Measurements from ENCODE around the gene ARHGEF1. TPM values are rescaled to one million over a fixed set of nuclear protein-coding genes. Genes with fewer than 3 reads are reported as not detected.

ARHGEF1 gene
- total RNA-seq, 1 experiment from 2014 or later = 50.8 TPM

GRCh38 chr19:41939861-41940730 is 57.1 kb downstream of the ARHGEF1 start:
- Histone ChIP-seq H4K20me1 (ENCODE audit: low read length) (no peaks in the 10 kb centered on the region), H3K27ac (ENCODE audit: low read length) (no peak overlapping the region), H2AFZ (ENCODE audit: low read length) (peak overlapping the region; percentile 69), H3K9me2 (replicated peaks; ENCODE audit: low read length) (no peaks in the 10 kb centered on the region), H3K79me2 (ENCODE audit: low read length) (no peaks in the 10 kb centered on the region), H3K4me3 (ENCODE audit: low read length) (peak overlapping the region; percentile 50), H3K4me1 (ENCODE audit: insufficient read depth, low read length) (0 out of 2 replicates have a peak, but pooled peaks cover 9% of the 10 kb centered on the region), H3K27me3 (ENCODE audit: low read length) (no peaks in the 10 kb centered on the region), H3F3A (ENCODE audit: low read length, unreplicated experiment) (no peaks in the 10 kb centered on the region), H3K9ac (ENCODE audit: low read length) (no peak overlapping the region), H3K4me2 (ENCODE audit: low read length) (peak overlapping the region; percentile 81), H3K9me3 (ENCODE audit: low read length) (no peaks in the 10 kb centered on the region), H3K36me3 (ENCODE audit: low read depth, low read length) (no peaks in the 10 kb centered on the region)
- intact Hi-C loops (cut with micrococcal nuclease) = loop anchor here (5.0 kb wide), 2 partner anchors 53 to 68 kb away; no protein-coding TSS in a partner anchor
- ChIA-PET POLR2A (ENCODE audit: unreplicated experiment) (no interaction called here), CTCF (no interaction called here)
- TF ChIP-seq EZH2 (IDR thresholded peaks at IDR 0.05; ENCODE audit: low read length, unreplicated experiment) (no peak), CTCF (conservative IDR thresholded peaks at IDR 0.05; ENCODE audit: low read depth, low read length) (no peak)
- no TSS peak for BruUV-seq (replicated peaks)
- no peak for DNase-seq
- ATAC-seq = no peak; the same call in 1 of the 2 replicates

GRCh38 chr19:41940731-41941409 is 57.9 kb downstream of the ARHGEF1 start:
- CTCF ChIA-PET = no interaction called here
- 0 out of 2 replicates have a peak overlapping the region, but pooled peaks have one; percentile 68 for H2AFZ ChIP-seq (ENCODE audit: low read length)

More at GRCh38 chr19:41940731-41941409, 57.9 kb downstream of the ARHGEF1 start:
- no peaks in the 10 kb centered on the region for H4K20me1 ChIP-seq (ENCODE audit: low read length)
- no peaks in the 10 kb centered on the region for H3F3A ChIP-seq (ENCODE audit: low read length, unreplicated experiment)
- 0 out of 2 replicates have a peak, but pooled peaks cover 9% of the 10 kb centered on the region for H3K4me1 ChIP-seq (ENCODE audit: insufficient read depth, low read length)
- no peak for ATAC-seq
- H3K79me2 ChIP-seq (ENCODE audit: low read length) = no peaks in the 10 kb centered on the region
- no TSS peak for BruUV-seq (replicated peaks)
- no peaks in the 10 kb centered on the region for H3K9me3 ChIP-seq (ENCODE audit: low read length)
- H3K9me2 ChIP-seq (replicated peaks; ENCODE audit: low read length) = no peaks in the 10 kb centered on the region
- no peak overlapping the region for H3K4me3 ChIP-seq (ENCODE audit: low read length)
- peak overlapping the region; percentile 64; the same call in 1 of the 2 replicates for H3K4me2 ChIP-seq (ENCODE audit: low read length)
- no peaks in the 10 kb centered on the region for H3K36me3 ChIP-seq (ENCODE audit: low read depth, low read length)
- POLR2A ChIA-PET (ENCODE audit: unreplicated experiment) = no interaction called here
- DNase-seq = no peak
- H3K27me3 ChIP-seq (ENCODE audit: low read length) = no peaks in the 10 kb centered on the region
- no peak for TF ChIP-seq EZH2 (IDR thresholded peaks at IDR 0.05; ENCODE audit: low read length, unreplicated experiment)
- no peak for TF ChIP-seq CTCF (conservative IDR thresholded peaks at IDR 0.05; ENCODE audit: low read depth, low read length)
- TF ChIP-seq EZH2phosphoT487 (IDR thresholded peaks at IDR 0.05; ENCODE audit: borderline replicate concordance, low read length) = no peak
- intact Hi-C loops (cut with micrococcal nuclease) = no loop called here
- H3K27ac ChIP-seq (ENCODE audit: low read length) = no peak overlapping the region
- no peak overlapping the region for H3K9ac ChIP-seq (ENCODE audit: low read length)
